Head of caudate nucleus (tissue), 42 donors: ENCODE measurements around the gene SLC5A10.

Experiments used
- DNase-seq, 42 donors: peaks; one replicate each; pipeline versions ENCODE4 v3.0.0 to v3.0.0-alpha.2; 2020 to 2021; ENCODE audit warnings: mixed read lengths in 7 of 42
- intact Hi-C: fragments of 100-400 bp; cut with DNase I; formaldehyde crosslinking; loops from one replicate; pipeline ENCODE4 v1.15.0; 2022

The SLC5A10 gene

DNA sequence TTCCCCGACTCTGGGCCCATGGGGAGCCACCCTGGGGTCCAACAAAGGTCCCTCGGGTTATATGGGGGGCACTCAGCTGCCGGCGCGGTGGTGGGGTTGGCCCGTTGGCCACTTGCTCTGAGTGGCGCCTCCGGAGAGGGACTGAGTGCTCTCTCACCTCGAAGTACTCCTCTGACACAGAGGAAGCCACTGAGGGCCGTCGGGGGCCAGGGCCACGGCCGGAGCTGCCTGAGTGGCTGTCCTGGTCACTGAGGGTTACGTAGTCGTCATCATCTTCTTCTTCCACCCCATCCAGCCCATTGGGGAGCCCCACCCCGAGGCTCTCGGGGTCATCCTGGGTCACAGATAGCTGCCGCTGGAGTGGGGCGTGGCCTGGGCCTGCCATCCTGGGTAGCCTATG, 25.7 kb downstream of the SLC5A10 start:
- intact Hi-C loops = no loop called here
- DNase-seq = no peak

DNA sequence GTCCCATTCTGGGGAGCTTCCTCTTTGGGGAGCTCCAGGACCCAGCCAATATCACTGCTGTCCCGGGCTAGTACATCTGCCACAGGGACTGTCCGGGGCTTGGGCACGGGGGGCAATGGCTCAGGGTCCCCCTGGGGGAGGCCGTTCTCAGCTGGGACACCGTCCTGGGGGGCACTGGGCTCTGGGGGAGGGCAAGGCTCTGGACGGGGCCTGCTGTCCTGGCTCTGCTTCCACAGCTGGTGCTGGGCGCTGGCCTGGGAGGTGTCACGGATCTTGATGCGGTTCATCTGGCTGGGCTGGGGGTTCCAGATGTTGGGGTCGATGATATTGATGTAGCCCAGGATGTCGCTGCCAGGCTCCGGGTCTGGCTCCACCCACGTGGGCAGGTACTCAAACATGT, 26.1 kb downstream of the SLC5A10 start:
- intact Hi-C loops = no loop called here
- no peak for DNase-seq

DNA sequence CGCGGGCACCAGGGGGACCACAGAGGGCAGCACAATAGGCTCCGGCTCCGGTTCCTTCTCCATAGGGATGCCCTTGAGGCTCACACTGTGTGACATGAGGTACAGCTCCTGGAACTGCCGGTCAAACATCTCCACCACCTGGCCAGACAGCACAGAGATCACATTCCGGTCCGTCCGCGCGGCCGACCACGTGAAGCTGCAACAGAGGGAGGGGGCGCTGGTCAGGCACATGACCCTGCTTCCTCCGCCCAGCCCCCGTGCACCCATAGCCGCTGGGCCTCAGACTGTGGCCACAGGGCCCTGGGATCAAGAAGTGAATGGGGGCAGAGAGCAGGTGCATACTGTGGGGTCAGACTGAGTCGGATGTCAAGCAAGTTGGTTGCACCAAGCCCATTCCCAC, 26.7 kb downstream of the SLC5A10 start:
- DNase-seq = no peak
- intact Hi-C loops = no loop called here

DNA sequence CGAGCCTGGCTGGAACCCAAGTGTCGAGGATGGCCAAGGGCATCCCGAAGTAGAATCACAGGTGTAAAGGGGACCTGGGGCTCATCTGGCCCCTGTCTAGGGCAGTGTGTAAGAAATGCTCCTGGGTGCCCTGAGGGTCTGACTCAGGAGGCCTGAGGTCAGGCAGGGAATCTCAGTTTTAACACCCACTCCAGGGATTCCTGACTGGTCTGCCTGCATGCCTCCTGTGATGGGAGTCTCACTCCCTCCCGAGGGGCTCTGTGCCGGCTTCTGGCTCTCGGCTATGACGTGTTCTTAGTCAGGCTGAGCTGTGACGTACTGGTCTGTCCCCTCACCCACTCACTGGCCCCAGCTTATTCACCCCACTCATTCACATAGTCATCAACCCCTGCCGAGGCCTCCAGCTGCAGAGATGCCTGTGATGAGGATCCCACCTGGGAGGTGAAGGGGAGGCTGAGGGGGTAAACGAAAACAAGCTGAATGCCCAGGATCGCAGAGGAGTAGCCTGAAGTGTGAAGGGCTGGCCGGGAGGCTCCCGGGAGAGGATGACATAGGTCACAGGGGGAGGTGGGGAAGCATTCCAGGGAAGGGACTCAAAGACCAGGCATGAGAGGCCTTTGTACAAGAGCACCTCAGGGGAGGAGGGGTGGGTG, 28.8 kb downstream of the SLC5A10 start:
- intact Hi-C loops = no loop called here
- DNase-seq = no peak

DNA sequence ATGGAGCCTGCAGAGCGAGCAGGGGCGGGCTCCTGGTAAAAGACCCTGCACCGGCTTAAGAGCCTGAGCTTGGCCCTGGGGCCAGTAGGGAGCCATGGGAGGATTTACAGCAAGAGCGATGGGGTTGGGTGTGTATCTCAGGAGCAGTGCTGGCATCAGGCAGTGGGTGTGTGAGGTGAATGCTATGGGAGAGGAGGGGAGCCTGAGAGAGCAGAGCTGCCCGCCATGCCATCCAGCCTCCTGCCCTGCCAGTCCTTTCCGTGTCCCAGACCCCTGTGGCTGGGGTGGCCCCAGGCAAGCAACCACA, 29.3 kb downstream of the SLC5A10 start:
- no peak for DNase-seq
- intact Hi-C loops = no loop called here

DNA sequence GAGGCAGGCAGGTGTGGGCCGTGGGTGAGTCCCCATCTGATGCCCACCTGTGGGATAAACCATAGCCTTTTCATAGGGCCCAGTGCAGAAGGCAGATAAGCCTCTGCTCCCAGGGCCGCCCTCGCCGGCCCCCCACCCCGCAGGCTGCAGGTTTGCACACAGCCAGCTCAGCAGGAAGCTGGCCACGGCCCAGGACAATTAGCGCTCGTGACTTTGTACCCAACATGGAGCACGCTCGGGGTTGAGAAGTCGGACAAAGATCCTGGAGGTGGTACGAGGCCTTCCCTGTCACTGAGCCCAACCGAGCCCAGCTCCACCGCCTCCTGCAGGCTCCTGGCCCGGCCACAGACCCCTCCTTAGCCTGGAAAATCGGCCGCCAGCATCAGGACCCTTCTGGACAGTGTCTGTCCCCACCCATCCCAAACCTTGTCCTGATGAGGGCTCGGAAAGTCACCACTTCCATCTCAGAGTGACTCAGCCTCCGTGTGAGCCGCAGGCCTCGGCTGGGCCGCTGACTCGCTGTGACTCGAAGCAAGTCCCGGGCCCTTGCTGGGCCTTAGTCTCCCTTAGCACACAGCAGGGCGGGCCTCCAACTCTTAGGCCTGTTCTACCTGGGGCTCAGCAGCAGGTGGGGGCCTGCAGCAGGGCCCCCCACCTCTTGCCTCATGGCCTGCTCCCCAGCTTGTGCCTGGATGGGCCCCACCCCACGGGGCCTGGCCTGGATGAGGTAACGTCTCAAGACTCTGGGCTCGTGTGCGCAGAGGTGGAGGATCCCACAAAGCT, 29.9 kb downstream of the SLC5A10 start:
- DNase-seq = no peak
- intact Hi-C loops = no loop called here

DNA sequence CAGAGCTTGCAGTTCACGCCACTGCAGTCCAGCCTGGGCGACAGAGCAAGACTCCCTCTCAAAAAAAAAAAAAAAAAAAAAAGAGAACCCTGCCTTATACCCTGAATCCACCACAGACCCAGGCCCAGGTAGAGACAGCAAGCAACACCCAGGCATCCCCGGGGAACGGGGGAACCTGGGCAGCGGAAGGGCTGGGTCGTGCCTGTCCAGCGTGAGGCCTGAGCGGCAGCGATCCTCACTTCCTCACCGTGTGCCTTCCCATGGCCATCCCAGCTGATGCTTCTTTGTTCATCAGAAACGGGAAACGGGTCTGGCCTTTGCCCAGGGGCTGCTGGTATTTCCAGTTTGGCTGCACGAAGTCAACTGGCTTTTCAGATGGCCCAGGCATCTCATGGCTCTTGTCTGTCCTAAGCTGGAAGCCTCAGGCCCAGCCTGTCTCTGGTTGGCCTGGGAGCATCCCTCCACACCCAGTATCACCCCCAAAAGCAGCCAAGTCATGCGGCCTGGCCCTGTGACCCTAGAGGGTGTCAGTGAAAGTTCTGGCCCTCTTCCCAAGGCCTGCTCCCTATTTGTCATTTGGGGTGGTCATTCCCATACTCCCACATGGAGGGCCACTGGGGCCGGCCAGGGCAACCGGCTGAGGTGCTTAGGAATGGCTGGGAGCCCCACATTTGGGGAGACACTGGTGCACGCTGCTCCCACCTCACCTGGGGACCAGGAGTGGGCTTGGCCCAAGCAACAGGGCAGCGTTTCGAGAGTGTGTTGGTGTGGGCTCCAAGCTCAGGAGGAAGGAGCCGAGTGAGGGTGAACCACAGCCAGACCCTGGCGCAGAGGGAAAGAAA, 32.5 kb downstream of the SLC5A10 start:
- intact Hi-C loops = no loop called here
- no peak for DNase-seq

DNA sequence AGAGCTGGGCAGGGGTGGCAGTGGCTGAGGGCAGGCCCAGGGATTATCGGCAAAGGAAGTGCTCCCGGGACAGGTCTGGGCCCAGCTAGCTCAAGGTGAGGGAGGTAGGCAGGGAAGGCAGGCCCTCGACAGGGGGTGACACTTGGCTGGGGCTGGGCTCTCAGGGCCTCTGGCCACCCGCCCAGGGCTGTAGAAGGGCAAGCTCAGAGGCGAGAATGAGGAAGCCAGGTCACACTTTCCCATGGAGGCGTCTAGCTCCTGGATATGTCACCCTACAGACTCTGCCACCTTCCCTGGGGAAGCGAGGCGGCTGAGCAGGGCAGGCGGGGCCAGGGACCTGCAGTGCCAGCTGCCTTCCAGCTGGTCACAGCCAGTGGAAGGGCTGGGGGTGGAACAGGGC, 33.5 kb downstream of the SLC5A10 start:
- intact Hi-C loops = no loop called here

DNA sequence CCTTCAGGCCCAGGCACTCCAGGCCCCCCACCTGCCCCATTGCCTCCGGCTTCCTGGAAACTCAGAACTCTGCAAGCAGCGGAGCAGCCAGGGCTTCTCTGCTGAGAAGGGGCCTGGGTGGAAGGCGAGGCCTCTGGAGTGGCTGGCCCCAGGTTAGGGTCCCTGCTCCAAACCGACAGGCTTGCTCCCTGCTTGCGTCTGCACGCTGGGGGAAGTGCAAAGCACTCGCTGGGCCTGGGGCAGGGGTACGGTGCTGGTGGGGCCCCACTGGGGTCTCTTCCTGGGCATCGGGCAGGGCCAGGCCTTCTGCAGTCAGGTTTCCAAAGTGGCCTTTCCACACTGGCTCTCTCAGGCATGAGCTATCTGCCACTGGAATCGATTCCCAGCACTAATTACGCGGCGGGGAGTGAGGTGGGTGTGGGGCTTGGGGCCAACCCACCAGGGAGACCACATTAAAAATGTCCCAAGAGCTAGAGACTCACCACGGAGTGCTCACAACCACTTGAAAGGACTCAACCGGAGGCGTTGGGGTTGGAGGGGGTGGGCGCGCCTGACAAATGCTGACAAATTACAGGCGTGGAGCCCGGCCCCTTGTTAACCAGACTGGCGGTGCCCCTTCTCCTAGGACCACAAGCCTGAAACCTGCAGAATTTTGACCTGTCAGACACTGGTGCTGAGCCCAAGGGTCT, 34.7 kb downstream of the SLC5A10 start:
- no peak for DNase-seq
- intact Hi-C loops = no loop called here

More for the DNA sequence above, 33.5 kb downstream of the SLC5A10 start:
- no peak for DNase-seq

DNA sequence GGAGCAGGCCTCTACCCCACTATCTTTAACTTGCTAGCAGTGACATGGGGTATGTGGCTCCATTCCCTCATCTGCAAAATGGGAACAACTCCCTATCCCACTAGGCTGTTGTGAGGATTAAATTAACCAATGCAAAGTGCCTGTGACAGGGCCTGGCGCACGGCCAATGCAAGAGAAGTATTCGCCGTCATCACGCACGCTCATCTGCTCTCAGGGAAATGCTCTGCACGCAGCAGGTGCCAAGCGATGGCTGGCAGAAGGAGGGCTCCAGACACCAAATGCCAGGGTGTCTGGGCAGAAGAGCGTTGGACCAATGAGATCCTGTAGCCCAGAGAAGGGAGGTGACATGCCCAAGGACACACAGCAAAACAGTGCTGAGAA, 35.3 kb downstream of the SLC5A10 start:
- DNase-seq = no peak
- intact Hi-C loops = no loop called here

DNA sequence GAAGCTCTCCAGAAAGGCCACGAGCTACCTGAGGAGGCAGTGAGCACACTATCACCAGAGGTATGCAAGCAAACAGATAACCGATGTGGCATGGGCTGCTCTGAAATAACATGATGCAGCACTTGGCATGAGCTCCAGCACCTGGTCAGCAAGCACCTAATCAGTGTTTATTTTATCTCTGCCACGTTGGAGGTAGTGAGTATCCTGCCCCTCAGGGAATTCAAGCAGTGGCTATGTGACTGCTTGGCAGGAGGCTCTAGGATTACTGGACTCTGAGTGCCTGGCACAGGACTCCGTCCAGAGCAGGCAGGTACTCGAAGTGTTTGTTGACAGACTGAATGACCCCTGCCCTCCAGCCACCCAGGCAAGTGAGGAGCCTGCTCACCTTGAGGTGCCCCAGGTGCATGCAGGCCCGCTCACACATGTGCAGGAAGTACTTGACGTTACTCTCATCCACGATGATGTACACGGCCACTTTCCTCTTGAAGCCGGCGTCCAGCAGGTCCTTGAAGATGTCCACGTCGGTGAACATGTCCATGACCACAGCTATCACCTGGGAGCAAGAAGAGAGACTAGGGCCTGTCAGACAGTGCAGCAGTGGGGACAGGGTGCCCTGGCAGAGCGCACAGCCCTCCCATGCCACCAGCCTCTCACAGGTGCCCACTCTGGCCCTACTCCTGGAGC, 36.0 kb downstream of the SLC5A10 start:
- DNase-seq = no peak
- intact Hi-C loops = no loop called here

DNA sequence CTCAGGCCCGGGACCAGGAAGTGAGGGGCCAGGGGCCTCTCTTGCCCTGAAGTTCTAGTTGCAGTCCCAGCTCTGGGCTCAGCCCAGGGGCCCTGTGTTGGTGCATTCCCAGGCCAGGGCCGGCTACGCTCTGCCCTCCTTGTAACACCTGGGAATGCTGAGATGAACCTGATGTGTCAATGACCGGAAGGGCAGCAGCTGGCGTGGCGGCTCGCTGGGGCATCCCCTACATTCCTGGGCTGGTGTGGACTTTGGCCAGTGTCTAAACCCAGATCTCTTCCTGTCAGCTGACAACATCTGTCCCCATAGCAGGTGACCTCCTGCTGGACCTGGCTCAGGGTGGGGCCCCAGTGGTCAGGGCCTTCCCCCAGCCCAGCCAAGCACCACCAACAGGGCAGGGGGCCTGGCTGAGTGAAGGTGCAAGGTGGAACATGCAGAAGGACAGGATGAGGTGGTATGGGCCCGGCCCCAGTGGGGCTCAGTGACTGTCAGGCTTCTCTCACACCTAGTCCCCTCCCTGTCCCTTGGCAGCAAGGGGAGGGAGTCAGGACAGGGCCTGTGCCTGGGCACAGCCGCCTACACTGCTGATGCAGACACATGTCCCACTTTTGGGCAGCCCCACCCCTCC, 36.7 kb downstream of the SLC5A10 start:
- no peak for DNase-seq
- intact Hi-C loops = no loop called here

DNA sequence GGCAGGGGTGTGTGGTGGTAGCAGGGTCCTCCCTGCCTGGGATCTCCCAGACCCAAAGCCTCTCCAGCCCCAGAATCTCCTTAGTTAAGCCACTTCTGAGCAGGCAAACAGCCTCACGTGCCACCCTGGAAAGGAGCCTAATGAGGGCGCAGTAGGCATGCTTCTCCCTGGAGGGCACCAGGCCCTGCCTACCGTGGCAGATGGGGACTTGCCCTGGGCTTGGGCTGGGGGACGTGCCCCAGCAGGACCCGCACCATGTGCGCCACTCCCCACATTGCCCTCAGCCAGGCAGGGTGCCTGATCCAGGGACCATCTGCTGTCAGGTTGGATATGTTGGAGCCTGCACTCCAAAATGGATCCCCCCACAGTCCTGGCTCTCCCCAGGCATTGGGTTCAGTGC, 38.4 kb downstream of the SLC5A10 start:
- no peak for DNase-seq
- intact Hi-C loops = no loop called here

DNA sequence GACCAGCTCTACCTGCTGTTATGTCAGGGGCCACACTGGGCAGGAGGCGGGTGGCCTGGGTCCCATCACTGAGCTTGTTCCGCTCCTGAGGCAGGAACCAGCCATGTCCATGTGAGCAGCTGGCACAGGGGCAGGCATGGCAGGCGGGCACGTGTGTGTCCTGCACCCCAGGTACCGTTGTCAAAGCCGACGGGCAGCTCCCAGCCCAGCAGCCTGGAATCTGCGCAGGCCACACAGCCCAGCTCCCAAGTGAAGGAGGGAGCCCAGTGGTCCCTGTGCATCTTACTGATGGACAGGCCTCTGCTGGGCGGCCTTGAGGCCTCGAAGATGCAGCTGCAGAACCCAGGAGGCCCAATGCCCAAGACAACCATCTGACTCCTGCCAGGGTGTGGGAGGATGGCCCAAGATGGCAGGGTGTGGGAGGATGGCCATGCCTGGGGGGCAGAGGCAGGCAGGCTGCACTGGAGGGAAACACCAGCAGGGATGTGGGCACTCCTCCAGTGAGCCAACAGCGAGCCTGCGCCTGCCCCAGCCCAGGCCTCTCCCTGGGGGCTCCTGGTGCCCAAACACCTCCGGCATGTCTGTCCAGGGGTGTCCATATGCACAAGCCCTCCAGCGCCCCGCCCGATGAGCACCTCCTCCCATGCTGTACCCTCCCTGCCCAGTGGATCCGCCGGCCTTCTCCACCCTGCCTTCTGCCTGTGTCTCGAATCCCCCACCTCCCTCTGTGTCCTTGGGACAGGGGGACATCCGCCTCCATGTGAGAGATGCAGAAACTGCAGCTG, 39.8 kb downstream of the SLC5A10 start:
- DNase-seq = no peak
- intact Hi-C loops = no loop called here

DNA sequence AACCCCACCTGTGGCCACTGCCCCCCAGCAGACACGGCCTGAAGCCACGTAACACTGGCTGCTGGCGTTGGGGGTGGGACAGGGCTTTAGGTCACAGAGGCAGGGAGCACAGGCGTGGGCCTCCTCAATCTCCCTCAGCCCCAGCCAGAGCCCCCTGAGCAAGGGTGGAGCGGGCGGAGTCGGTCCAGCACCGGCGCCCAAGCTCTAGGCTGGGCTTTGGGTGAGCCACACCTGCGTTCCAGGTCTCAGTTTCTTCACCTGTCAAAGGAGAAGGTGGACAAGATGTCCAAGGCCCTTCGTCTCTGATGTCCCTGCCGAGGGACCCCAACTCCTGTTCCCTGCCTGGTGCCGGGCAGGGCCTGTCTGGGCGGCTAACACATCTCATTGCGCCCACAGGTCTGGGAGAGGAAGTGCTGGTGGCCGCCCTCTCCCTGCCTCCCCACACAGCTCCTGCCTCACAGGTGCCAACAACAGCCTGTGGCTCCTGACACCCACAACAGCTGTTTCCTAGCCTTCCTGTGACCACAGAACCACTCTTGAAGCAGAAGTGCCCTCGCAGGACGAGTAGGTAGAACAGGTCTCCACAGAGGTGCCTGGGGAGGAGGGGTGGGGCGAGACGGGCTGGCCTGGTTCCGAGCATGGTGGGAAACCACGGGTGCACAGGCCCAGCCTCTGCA, 40.6 kb downstream of the SLC5A10 start:
- intact Hi-C loops = no loop called here

DNA sequence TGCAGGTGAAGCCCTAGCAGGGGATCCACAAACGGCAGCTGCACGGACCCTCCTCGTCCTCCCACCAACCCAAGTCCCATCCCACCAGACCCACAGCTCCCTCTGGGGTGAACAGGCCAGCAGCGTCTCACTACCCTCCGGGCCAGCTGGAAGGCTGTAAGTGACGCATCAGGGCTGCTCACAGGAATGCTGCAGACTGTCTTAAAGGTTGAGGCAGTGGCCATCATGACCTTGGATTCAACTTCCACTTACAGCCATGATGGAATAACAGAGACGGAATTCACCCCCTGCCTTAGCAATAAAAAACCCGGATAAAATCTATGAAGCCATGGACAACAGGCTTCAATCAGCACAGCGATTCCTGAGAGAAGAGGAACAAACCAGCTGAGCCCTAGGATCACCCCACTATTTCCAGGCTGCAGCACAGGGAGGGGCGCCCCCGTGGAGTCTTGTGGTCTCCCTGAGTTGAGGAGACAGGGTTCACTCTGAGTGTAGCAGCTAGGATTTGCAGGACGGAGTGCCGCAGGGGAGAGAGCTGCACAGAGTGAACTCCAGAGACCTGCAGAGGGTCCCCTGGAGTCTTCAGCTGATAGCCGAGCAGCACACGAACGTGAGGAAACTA, 42.1 kb downstream of the SLC5A10 start:
- no peak for DNase-seq
- intact Hi-C loops = no loop called here

More for the DNA sequence above, 40.6 kb downstream of the SLC5A10 start:
- DNase-seq = no peak

DNA sequence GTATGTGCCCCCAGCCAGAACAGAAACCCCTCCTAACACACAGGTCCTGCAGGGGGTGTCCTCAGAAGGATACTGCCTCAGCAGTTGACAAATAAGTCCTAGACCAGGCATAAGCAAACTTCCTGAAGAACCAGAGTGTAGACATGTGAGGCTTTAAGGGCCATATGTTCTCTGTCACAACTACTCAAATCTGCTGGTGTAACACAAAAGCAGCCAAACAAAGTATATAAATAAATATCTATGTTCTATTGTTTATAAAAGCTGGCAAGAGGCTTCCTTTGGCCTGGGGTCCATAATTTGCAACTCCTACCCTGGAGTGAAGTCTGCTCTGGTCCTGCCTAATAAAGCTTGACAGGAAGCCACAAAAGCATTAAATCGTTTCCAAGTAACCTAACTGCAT, 42.7 kb downstream of the SLC5A10 start:
- DNase-seq = no peak
- intact Hi-C loops = no loop called here
